OCI-LY1 (cell line): ENCODE data around the gene FAHD1.
"Not testable (repeated sequence)": the region's sequence is repeated elsewhere in the genome, so short reads cannot be mapped to it uniquely, and the experiment has no call there.

ENCODE experiments used
- EZH2 ChIP-seq: fragments of 200-600 bp; sonication (generic), shearing (Covaris generic); IDR thresholded peaks from 2 replicates; pipeline ENCODE4 v1.8.0; 2017; ENCODE audit warnings: borderline replicate concordance, mixed run types, mild to moderate bottlenecking, antibody characterized with exemption, low read length, moderate library complexity, mixed read lengths
- TF ChIP-seq, protein P1 (sequence below): fragments of 200-600 bp; sonication (generic), shearing (Covaris generic); IDR thresholded peaks from 2 replicates; pipeline ENCODE4 v1.5.1; 2017; ENCODE audit warnings: mild to moderate bottlenecking, antibody characterized with exemption, low read length, moderate library complexity, mixed read lengths

DNA sequence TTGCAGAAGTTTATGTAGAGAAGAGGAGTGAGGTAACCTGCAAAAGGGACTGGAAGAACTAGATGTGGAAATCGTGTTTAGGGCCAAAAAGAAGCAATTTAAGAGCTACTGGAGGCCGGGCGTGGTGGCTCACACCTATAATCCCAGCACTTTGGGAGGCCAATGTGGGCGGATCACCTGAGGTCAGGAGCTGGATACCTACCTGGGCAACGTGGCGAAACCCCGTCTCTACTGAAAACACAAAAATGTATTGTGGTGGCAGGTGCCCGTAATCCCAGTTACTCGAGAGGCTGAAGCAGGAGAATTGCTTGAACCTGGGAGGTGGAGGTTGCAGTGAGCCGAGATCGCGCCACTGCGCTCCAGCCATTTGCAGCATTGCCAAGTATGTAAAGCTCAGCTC, 49.1 kb downstream of the FAHD1 start:
- not testable (repeated sequence) for TF ChIP-seq EZH2
- TF ChIP-seq, protein P1, sequence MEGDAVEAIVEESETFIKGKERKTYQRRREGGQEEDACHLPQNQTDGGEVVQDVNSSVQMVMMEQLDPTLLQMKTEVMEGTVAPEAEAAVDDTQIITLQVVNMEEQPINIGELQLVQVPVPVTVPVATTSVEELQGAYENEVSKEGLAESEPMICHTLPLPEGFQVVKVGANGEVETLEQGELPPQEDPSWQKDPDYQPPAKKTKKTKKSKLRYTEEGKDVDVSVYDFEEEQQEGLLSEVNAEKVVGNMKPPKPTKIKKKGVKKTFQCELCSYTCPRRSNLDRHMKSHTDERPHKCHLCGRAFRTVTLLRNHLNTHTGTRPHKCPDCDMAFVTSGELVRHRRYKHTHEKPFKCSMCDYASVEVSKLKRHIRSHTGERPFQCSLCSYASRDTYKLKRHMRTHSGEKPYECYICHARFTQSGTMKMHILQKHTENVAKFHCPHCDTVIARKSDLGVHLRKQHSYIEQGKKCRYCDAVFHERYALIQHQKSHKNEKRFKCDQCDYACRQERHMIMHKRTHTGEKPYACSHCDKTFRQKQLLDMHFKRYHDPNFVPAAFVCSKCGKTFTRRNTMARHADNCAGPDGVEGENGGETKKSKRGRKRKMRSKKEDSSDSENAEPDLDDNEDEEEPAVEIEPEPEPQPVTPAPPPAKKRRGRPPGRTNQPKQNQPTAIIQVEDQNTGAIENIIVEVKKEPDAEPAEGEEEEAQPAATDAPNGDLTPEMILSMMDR = not testable (repeated sequence)
